CD4-positive, alpha-beta T cell treated with Interleukin-15 for 1 hour (primary cell): Measurements from ENCODE around the gene MDFIC.

Experiments used
- DNase-seq: peaks from one replicate; pipeline ENCODE4 v3.0.0-alpha.2; 2020

Gene MDFIC

DNA sequence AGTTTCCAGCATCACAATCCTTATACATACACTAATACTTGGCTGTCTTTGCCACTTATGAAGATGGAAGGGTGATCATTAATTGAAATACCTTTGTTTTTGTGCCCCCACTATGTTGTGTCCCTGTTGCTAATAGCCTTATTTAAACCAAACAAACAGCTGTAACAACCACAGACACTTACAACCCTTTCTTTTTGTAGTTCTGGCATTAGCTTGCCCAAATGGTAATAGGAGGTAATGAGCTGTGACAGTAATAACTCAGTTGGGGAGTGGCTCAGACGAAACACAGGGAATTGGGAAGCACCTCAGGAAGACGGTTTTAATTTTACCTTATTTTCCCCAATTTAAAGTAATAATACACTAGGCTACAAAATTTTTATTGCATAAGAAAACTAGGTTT is 83.4 kb downstream of the MDFIC start:
- DNase-seq, result no peak

GRCh38 chr7:115005953-115006352 is 84.1 kb downstream of the MDFIC start:
- no peak for DNase-seq

DNA sequence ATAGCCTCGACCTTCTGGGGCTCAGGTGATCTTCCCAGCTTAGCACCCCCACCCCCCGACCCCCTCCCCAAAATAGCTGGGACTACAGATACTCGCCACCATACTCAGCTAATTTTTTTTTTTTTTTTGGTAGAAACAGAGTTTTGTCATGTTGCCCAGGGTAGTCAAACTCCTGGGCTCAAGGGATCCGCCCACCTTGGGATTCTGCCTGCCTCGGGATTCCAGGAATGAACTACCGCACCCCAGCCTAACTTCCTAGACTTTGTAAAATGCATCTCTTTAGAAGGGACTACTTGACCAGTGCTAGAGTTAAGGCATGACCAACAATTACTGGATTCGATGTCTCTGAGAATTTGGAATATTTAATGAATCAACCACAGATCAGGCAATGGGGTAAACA is 85.9 kb downstream of the MDFIC start:
- no peak for DNase-seq

GRCh38 chr7:115008465-115009114 is 86.7 kb downstream of the MDFIC start:
- no peak for DNase-seq

DNA sequence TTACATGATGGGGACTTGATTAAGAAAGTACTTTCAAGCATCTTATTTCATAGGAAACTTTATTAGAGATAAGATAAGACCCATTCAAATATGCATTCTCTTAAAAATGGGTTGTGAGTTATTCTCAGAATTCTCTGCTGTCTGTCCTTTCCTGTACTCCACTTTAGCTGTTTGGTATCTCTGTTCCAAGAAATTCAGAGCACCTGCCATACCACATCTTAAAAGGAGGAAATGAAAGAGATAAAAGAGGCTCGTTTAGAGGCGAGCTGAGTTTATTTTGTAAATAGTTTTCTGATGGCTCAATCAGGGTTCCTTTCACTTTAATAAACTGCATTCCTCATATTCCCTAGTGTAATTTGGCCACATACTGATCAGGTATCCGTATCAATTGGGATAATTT is 87.2 kb downstream of the MDFIC start:
- no peak for DNase-seq

DNA sequence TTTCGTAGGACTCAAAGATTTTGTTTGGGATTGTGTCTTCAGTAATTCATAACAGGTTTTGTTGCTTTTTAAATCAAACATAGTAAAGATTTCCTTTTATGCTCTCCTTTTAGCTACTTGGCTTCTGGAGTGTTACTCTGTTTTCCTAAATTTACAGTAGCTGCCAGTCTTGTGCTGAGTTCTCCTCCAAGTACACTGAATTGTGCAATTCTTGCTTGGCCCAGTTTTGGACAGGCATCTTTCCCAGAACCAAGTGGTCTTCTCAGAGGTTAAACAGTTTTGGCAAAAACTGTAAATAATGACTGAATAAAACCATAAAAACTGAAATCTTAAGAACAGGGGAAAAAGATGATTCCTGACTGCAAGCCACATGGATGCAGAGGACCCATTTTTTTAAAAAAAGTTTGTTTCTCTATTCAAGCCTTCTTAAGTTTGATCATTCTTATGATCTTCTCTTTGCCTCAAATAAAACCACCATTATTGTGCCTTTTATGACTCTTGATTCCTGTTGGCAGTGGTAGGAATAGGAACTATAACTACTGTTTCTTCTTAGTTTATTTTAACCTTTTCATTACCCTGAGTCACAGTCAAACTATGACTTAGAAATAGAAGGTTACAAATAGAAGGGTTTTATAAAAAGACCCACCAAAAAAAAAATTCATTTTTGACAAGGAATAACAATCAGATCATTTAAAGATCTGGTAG is 88.0 kb downstream of the MDFIC start:
- no peak for DNase-seq

- no peak for DNase-seq
Measured at GRCh38 chr7:115010441-115010820, 88.5 kb downstream of the MDFIC start.

GRCh38 chr7:115013886-115014285 is 92.0 kb downstream of the MDFIC start:
- DNase-seq, result no peak

- DNase-seq, result no peak
Measured at GRCh38 chr7:115014794-115015193, 92.9 kb downstream of the MDFIC start.

GRCh38 chr7:115015619-115016018 is 93.7 kb downstream of the MDFIC start:
- DNase-seq, result no peak

- no peak for DNase-seq
Measured at GRCh38 chr7:115019882-115020605, 98.2 kb downstream of the MDFIC start.

GRCh38 chr7:115023219-115023618 is 101.3 kb downstream of the MDFIC start:
- no peak for DNase-seq

DNA sequence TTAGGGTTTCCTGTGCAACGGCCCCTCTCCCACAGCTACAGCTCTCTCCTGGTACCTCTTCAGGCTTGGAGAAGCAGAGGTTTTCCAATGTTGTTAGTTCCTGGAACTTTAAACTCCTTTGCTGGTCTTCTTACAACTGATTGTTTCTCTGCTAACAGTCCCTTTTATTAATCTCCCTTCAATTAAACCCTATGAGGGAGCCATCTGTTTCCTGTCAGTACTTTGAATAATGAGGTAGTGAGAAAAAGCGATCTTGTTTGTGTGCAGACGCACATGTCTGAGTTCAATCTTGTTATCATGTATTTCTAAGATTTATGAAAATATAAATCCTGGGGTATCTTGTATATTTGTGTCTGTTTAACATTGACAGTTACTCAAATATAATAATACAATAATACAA is 102.4 kb downstream of the MDFIC start:
- DNase-seq, result no peak

DNA sequence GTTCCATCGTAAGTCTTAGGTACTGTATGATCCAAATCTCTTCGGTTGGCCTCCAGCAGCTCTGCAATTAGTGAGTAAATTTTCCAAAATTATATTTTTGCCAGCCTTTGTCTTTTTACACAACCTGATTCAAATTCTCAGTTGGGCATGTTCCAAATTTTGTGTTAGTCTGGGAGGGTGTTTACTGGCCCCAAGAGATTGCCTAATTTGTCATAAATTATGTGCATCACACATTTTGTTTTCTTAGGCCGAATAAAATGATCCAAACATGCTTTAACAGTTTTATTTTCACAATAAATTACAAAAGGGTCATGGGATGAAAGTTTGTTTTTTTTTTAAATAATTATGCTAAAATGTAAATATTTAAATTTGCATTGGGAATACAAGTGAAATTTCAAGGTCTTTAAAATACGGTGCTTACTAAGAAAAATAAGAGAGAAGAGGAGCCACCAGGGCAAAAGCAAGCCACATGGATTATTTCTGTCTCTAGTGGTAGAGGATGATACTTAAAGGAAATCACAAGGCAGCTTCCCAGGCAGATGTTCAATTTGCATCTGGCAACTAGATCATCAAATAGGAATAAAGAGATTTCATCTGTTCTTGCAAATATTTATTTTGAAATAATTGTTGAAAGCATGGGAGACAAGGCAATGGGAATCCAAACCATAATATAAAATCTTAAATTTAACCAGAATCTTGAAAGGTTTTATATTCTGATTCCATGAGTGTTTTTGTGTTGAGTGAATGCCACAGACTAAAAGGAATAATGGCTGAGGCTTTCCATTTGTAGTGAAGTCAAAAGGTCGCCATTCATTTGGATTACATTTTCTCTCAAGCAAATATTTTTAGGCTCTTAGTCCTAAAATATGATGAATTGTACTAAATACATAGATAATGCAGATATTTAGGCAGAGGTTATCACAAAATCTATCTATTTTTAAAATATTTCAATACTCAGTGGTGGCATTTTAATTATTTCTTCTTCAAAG is 111.1 kb downstream of the MDFIC start:
- DNase-seq, result no peak

DNA sequence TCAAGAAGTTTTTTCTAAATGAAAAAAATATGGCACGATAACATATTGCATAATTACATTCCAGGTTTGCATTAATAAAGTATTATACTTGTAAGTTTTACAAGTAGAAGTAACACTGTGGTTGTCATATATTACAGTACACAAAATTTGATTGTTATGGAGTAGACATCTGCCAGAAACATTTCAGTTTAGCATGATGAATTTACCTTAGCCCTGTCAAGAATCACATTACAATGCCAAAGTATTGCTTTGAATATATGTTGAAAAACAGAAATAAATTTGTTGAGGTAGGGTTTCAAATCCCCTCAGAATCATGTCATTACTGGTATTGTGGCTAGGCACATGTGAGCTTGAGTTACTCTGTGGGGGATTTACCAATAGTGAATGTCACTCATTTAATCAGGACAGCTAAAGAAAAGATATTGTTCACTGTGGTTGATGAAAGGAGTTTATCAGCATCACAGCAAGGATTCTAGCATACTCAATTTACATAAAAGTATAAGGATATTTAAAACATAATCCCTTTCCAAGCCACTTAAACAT is 112.1 kb downstream of the MDFIC start:
- no peak for DNase-seq

DNA sequence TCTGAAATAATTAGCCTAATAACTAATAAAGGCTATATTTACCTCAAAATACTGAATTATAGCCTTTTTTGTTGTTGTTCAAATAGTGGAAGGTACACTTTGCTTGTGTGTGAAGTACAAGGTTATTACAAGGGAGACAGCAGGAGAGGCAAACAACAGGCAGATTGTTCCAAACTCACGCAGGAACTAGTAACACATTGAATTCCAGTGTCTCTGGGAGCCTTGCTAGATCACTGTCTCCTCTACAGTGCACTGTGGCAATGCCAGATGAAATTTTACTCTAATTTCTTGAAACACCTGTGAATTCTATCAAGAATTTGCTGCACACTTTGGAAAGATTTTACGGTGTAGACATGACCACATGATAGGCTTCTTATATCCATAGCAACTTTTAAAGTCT is 112.6 kb downstream of the MDFIC start:
- no peak for DNase-seq

DNA sequence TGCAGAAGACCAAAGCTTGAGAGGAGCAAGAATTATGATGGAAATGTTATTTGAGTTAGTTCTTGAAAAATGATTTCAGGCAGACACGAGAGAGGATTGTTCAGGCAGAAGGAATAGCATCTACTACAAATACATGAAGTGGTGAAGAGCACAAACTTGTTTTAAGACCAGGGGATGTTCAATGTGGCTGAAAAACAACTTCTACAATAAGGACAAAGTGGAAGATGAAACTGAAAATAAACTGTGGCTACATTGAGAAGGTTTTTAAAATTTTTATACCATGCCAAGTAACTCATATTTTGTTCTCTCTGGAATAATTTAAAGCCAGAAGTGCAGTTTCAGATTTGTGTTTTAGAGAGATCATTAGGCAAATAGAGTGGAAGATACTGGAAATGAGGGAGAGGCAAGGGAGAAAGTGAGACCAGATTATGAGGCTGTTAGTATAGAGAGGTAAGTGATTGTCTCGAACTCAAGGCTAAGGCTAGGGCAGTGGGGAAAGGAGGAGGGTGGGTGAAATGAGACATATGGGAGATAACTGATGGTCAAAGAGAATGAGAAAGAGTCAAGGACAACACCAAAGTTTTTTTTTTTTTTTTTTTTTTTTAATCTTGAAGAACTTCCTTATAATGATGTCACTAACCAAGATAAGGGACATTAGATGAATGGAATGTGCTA is 115.4 kb downstream of the MDFIC start:
- no peak for DNase-seq

DNA sequence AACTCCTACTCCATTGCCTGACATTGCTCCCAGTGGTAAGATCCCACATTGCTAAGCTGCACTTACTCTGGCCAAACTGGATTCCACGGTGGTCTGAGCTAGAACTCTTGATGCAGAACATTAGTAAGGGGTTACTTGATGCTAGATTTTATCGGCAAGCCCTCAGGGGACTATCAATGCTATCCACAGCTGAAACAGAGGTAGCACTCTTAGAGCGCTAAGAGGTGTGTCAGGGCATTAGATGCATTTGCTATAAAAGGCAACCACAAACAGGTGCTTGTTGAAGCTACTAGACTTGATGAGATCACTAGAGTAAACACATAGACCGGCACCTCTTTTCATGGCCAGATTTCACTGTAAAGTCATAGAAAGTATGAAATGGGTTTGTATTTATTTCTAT is 116.3 kb downstream of the MDFIC start:
- DNase-seq, result no peak

GRCh38 chr7:115040057-115040456 is 118.2 kb downstream of the MDFIC start:
- no peak for DNase-seq

GRCh38 chr7:115040495-115040894 is 118.6 kb downstream of the MDFIC start:
- DNase-seq, result no peak

DNA sequence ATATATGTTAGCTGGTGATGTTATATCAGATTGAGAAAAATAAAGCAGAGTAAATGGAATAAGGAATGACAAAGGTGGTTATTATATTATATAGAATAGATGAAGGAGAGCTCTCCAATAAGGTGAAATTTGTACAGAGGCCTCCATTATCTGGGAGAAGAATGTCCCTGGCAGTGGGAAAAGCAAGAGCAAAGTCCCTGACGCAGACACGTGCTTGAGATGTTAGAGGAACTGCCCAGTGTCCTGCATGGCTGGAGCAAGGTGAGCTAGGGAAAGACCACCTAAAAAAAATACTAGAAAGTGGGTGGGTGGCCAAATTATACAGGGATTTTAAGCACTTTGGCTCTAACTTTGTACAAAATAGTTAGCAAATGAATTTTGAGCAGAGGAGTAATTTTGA is 120.7 kb downstream of the MDFIC start:
- no peak for DNase-seq

- no peak for DNase-seq
Measured at GRCh38 chr7:115043605-115044004, 121.7 kb downstream of the MDFIC start.
